Upper lobe of right lung (tissue), 1 donor: ENCODE measurements around the gene ACTL7B. TPM values are rescaled to one million over a fixed set of nuclear protein-coding genes. Genes with fewer than 3 reads are reported as not detected.
A peak's percentile ranks its signal among the peaks of the same experiment; 100 is the strongest.

Experiments used
- ATAC-seq: fragments of 200-7000 bp; cut with Tn5 transposase; one replicate; pipeline ENCODE4 v1.9.1; 2020; ENCODE audit warnings: mild to moderate bottlenecking, moderate library complexity
- DNase-seq: peaks from one replicate; pipeline ENCODE4 v3.0.0-alpha.2; 2020
- H3K27ac ChIP-seq: fragments of 200-600 bp; one replicate; pipeline ENCODE4 v1.8.0; 2022
- H3K27me3 ChIP-seq: fragments of 200-600 bp; one replicate; pipeline ENCODE4 v1.8.0; 2022; ENCODE audit warnings: mild to moderate bottlenecking
- H3K36me3 ChIP-seq: fragments of 200-600 bp; one replicate; pipeline ENCODE4 v1.8.0; 2022
- H3K4me1 ChIP-seq: fragments of 200-600 bp; one replicate; pipeline ENCODE4 v1.8.0; 2022
- H3K4me3 ChIP-seq: fragments of 200-600 bp; one replicate; pipeline ENCODE4 v1.8.0; 2022; ENCODE audit warnings: mild to moderate bottlenecking
- H3K9me3 ChIP-seq: fragments of 200-600 bp; one replicate; pipeline ENCODE4 v1.8.0; 2022
- intact Hi-C: fragments of 100-400 bp; cut with DNase I; formaldehyde crosslinking; loops from one replicate; pipeline ENCODE4 v1.11.0; 2022
- total RNA-seq: library from RNA; stranded (reverse); fragmentation: NEBNext Ultra II Directional; extraction: Animal tissue kit (Norgen Biotek cat#: 25700); gene quantifications from one replicate; pipeline ENCODE4 v1.2.1, GENCODE V29; 2021
- TF ChIP-seq, protein P1 (sequence below): fragments of 200-600 bp; IDR thresholded peaks from one replicate; pipeline ENCODE4 v1.8.0; 2022; ENCODE audit warnings: antibody characterized with exemption
- donor health status: DM: no; HTN: yes; CAD: no; lungs with severe emphysema.

The ACTL7B gene
- total RNA-seq, 1 donor from 2014 or later: not detected

DNA sequence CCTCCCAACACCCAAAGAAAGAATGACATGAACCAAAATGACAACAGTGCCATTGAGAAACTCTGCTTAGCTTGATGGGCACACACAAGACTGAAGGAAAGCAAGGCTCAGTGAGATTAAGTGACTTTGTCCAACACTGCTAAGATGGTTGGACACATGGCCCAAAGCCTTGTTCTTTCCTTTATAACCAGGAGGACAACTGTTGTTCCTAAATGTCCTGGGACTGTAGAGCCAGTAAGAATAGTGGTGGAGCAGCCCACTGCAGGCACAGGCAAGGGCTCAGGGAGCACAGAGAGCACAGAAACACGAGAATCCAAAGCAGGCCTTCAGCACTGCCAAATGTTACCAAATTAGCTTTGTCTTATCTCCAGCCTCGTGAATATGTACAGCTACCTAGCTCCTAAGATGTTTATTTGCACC, 10.2 kb upstream of the ACTL7B start:
- no peak for DNase-seq

GRCh38 chr9:108865037-108865436, 9.3 kb upstream of the ACTL7B start:
- Histone ChIP-seq H3K9me3 (no peaks in the 10 kb centered on the region), H3K4me3 (no peak overlapping the region), H3K27me3 (no peaks in the 10 kb centered on the region), H3K4me1 (no peaks in the 10 kb centered on the region), H3K36me3 (peaks cover 18% of the 10 kb centered on the region), H3K27ac (no peak overlapping the region)
- ATAC-seq: no peak
- no peak for DNase-seq
- intact Hi-C loops: no loop called here
- TF ChIP-seq, protein P1, sequence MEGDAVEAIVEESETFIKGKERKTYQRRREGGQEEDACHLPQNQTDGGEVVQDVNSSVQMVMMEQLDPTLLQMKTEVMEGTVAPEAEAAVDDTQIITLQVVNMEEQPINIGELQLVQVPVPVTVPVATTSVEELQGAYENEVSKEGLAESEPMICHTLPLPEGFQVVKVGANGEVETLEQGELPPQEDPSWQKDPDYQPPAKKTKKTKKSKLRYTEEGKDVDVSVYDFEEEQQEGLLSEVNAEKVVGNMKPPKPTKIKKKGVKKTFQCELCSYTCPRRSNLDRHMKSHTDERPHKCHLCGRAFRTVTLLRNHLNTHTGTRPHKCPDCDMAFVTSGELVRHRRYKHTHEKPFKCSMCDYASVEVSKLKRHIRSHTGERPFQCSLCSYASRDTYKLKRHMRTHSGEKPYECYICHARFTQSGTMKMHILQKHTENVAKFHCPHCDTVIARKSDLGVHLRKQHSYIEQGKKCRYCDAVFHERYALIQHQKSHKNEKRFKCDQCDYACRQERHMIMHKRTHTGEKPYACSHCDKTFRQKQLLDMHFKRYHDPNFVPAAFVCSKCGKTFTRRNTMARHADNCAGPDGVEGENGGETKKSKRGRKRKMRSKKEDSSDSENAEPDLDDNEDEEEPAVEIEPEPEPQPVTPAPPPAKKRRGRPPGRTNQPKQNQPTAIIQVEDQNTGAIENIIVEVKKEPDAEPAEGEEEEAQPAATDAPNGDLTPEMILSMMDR: no peak

More for the DNA sequence above, 10.2 kb upstream of the ACTL7B start:
- Histone ChIP-seq H3K4me3 (no peak overlapping the region), H3K36me3 (peaks cover 25% of the 10 kb centered on the region), H3K27ac (no peak overlapping the region), H3K9me3 (no peaks in the 10 kb centered on the region), H3K27me3 (no peaks in the 10 kb centered on the region), H3K4me1 (no peaks in the 10 kb centered on the region)
- no peak for ATAC-seq
- intact Hi-C loops: no loop called here
- TF ChIP-seq, protein P1: no peak

DNA sequence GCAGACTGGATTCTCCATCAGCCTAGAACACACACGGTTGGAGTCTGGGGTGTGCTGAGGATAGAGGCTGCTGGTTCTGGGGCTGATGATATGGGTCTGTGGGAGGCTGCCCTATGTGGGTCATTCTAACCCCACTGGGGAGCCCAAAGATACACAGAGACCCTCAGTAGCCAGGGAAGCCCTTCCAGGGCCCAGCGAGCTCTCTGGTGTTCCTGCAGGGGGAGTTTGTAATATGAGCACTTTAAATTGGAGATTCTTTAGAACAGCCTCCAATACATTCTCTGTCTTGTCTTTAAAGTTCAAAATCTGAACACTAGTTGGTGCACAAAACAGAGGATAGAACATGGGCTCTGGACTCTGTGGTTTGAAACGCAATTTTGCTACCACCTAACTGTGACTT, 8.7 kb upstream of the ACTL7B start:
- no peak overlapping the region for H3K4me3 ChIP-seq
- DNase-seq (no peak), ATAC-seq (no peak)
- H3K27me3 ChIP-seq: no peaks in the 10 kb centered on the region
- TF ChIP-seq, protein P1: no peak
- H3K4me1 ChIP-seq: no peaks in the 10 kb centered on the region
- peaks cover 12% of the 10 kb centered on the region for H3K36me3 ChIP-seq
- intact Hi-C loops: no loop called here
- no peak overlapping the region for H3K27ac ChIP-seq
- H3K9me3 ChIP-seq: no peaks in the 10 kb centered on the region

- DNase-seq (no peak), ATAC-seq (no peak)
- Histone ChIP-seq H3K27me3 (no peaks in the 10 kb centered on the region), H3K9me3 (no peaks in the 10 kb centered on the region), H3K4me1 (no peaks in the 10 kb centered on the region), H3K36me3 (peaks cover 8% of the 10 kb centered on the region), H3K27ac (no peak overlapping the region), H3K4me3 (no peak overlapping the region)
- intact Hi-C loops: no loop called here
- TF ChIP-seq, protein P1: no peak
Measured at GRCh38 chr9:108863891-108864290, 8.1 kb upstream of the ACTL7B start.

GRCh38 chr9:108861997-108862396, 6.2 kb upstream of the ACTL7B start, which contains the start of gene ACTL7A:
Gene ACTL7A (plus strand): TSS chr9:108862266. CDS start chr9:108862323, 57 bp downstream.
- H3K9me3 ChIP-seq: no peaks in the 10 kb centered on the region
- DNase-seq (no peak), ATAC-seq (no peak)
- no peaks in the 10 kb centered on the region for H3K36me3 ChIP-seq
- H3K4me1 ChIP-seq: no peaks in the 10 kb centered on the region
- TF ChIP-seq, protein P1: no peak
- intact Hi-C loops: no loop called here
- no peak within 1 kb of the TSS for H3K4me3 ChIP-seq
- no peaks in the 10 kb centered on the region for H3K27me3 ChIP-seq
- peak within 1 kb of the TSS; percentile 47 for H3K27ac ChIP-seq

DNA sequence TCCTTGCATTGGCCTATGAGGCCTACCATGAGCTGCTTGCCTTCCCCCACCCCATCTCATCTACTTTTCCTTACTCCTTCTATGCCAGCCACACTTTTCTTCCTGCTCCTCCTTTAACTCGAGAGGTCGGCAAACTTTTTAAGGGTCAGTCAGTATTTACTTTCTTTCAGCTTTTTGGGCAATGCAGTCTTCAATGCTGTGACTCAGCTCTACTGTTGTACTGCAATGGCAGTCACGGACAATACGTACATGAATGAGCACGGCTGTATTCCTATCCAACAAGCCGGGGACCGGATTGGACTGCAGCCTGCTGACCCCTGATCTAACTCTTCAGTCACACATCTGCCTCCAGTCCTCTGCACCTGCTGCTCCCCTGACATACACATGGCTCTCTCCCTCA, 5.7 kb upstream of the ACTL7B start:
- no peaks in the 10 kb centered on the region for H3K36me3 ChIP-seq
- intact Hi-C loops: no loop called here
- no peaks in the 10 kb centered on the region for H3K4me1 ChIP-seq
- H3K27me3 ChIP-seq: no peaks in the 10 kb centered on the region
- ATAC-seq: peak; percentile 84
- TF ChIP-seq, protein P1: no peak
- no peaks in the 10 kb centered on the region for H3K9me3 ChIP-seq
- no peak overlapping the region for H3K4me3 ChIP-seq
- no peak for DNase-seq
- H3K27ac ChIP-seq: no peak overlapping the region
